ENCODE measurements around the gene FIBCD1.

FIBCD1 gene

DNA sequence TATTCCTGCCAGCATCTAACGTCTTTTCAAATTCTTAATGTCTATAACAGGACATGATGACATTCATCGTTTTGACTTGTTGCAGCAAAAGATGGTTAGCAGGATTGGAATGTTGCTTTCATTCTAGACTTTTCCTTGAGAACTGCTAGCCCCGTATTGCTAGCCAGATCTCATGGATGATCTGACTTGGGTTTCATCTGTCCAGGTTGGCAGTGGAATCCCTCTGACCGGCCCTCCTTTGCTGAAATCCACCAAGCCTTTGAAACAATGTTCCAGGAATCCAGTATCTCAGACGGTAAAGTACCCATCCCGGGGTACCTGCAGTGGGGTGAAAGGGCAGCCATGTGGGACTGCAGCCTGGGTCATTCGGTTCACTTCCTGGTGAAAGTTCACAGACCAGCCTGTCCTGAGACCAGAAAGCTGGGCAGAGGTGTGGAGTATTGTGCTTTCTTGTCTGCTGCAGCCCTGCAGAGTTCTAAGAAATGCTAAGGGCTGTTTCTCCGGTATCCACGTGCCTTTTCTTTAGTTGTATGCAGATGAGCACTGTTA lies 59.1 kb downstream of the FIBCD1 start:
- no peak for DNase-seq (ENCODE audit: low spot score)
- TF ChIP-seq, protein P1, sequence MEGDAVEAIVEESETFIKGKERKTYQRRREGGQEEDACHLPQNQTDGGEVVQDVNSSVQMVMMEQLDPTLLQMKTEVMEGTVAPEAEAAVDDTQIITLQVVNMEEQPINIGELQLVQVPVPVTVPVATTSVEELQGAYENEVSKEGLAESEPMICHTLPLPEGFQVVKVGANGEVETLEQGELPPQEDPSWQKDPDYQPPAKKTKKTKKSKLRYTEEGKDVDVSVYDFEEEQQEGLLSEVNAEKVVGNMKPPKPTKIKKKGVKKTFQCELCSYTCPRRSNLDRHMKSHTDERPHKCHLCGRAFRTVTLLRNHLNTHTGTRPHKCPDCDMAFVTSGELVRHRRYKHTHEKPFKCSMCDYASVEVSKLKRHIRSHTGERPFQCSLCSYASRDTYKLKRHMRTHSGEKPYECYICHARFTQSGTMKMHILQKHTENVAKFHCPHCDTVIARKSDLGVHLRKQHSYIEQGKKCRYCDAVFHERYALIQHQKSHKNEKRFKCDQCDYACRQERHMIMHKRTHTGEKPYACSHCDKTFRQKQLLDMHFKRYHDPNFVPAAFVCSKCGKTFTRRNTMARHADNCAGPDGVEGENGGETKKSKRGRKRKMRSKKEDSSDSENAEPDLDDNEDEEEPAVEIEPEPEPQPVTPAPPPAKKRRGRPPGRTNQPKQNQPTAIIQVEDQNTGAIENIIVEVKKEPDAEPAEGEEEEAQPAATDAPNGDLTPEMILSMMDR (IDR thresholded peaks at IDR 0.05; ENCODE audit: extremely low read depth, missing control alignments) = no peak

DNA sequence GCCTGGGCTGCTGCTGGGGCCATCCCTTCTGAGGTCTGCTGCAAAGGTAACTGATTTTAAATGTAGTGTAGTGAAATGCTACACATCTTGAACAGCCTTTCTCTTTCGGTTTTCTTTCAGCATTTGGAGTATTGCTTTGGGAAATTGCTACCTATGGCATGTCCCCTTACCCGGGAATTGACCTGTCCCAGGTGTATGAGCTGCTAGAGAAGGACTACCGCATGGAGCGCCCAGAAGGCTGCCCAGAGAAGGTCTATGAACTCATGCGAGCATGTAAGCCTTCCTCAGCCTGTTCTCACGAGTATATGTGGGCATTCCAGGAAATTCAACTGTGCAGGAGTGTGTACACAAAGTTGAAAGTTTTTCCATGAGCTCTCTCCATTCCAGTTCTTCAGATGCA lies 60.8 kb downstream of the FIBCD1 start:
- TF ChIP-seq, protein P1 (IDR thresholded peaks at IDR 0.05; ENCODE audit: extremely low read depth, missing control alignments) = no peak
- no peak for DNase-seq (ENCODE audit: low spot score)

DNA sequence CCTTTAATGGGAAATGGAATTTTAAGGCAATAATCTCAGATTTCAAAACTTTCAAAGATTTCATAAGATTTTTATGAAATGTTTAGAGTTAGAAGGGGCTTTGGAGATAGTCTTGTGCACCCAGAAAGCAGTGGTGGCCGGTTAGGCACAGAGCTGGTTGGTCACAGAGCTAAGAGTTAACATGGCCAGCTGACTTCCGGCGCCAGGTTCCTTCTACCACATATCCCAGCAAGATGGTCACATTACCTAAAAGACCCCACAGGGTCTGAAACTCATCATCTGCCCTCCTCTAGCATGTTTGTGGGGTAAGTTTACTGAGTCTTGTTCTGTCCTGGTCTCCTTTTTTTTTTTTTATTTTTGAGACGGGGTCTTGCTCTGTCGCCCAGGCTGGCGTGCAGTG lies 61.7 kb downstream of the FIBCD1 start:
- TF ChIP-seq, protein P1 (IDR thresholded peaks at IDR 0.05; ENCODE audit: extremely low read depth, missing control alignments) = no peak
- DNase-seq (ENCODE audit: low spot score) = no peak

DNA sequence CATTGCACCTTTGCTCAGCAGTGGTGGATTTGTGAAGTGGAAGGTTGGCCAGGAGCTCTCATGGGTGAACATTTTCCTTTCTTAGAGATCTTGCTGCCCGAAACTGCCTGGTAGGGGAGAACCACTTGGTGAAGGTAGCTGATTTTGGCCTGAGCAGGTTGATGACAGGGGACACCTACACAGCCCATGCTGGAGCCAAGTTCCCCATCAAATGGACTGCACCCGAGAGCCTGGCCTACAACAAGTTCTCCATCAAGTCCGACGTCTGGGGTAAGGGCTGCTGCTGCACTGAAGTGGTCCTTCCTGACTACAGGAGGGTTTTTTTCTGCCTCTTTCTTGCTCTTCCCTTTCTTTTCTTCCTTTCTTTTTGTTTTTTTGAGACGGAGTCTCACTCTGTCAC lies 64.3 kb downstream of the FIBCD1 start:
- TF ChIP-seq, protein P1 (IDR thresholded peaks at IDR 0.05; ENCODE audit: extremely low read depth, missing control alignments) = no peak
- no peak for DNase-seq (ENCODE audit: low spot score)

DNA sequence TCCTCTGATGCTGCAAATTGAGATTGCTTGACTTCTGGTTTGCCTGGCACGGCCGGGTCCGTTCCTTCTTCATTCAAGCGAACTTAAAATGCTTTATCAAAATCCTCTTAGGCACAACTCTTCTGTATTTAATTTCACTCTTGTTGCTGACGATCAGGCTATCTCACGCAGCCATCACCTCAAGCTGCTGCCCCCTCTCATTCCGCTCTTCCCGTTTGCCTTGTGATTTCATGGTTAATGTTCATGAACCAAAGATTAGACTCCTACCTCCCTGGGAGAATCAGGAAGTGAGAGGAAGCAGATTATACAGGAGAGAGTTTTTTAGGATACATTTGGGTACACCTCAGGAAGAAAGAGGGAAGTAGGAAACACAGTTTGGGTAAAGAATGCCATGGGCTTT lies 65.1 kb downstream of the FIBCD1 start:
- TF ChIP-seq, protein P1 (IDR thresholded peaks at IDR 0.05; ENCODE audit: extremely low read depth, missing control alignments) = no peak
- DNase-seq (ENCODE audit: low spot score) = no peak

DNA sequence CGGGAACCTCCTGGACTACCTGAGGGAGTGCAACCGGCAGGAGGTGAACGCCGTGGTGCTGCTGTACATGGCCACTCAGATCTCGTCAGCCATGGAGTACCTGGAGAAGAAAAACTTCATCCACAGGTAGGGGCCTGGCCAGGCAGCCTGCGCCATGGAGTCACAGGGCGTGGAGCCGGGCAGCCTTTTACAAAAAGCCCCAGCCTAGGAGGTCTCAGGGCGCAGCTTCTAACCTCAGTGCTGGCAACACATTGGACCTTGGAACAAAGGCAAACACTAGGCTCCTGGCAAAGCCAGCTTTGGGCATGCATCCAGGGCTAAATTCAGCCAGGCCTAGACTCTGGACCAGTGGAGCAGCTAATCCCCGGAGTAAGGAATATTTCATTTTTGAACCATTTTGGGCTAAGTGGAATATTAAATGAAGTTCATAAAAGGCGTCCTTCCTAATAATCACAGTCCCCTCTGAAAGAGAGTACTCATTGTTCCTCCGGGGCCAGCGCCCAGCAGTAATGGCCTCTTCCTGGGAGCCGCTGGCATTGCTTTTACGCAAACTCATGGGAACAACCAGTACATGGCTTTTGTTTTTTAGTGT lies 66.0 kb downstream of the FIBCD1 start:
- no peak for DNase-seq (ENCODE audit: low spot score)
- TF ChIP-seq, protein P1 (IDR thresholded peaks at IDR 0.05; ENCODE audit: extremely low read depth, missing control alignments) = no peak

DNA sequence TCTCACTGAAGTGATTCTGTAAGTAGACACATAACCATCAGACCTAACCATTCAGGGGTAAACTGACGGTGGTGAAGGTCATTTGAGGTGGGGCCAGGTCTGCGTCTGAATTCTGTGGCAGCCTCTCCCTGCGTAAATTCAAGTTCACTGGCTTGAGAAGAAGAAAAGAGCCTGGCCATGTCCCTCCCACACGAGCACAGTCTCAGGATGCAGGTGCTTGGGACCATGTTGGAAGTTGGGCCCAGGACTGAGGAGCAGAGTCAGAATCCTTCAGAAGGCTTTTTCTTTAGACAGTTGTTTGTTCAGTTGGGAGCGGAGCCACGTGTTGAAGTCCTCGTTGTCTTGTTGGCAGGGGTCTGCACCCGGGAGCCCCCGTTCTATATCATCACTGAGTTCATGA lies 66.5 kb downstream of the FIBCD1 start:
- TF ChIP-seq, protein P1 (IDR thresholded peaks at IDR 0.05; ENCODE audit: extremely low read depth, missing control alignments) = no peak
- no peak for DNase-seq (ENCODE audit: low spot score)
